HG03442 (cell line): ENCODE measurements around the gene ALK.
"Not testable (repeated sequence)": the region's sequence is repeated elsewhere in the genome, so short reads cannot be mapped to it uniquely, and the experiment has no call there.

Experiments used
- ATAC-seq: cut with Tn5 transposase; IDR thresholded peaks from one replicate; pipeline ENCODE4 v1.9.1; 2021; ENCODE audit warnings: mild to moderate bottlenecking, moderate library complexity; ENCODE audit not compliant: unreplicated experiment

ALK gene

DNA sequence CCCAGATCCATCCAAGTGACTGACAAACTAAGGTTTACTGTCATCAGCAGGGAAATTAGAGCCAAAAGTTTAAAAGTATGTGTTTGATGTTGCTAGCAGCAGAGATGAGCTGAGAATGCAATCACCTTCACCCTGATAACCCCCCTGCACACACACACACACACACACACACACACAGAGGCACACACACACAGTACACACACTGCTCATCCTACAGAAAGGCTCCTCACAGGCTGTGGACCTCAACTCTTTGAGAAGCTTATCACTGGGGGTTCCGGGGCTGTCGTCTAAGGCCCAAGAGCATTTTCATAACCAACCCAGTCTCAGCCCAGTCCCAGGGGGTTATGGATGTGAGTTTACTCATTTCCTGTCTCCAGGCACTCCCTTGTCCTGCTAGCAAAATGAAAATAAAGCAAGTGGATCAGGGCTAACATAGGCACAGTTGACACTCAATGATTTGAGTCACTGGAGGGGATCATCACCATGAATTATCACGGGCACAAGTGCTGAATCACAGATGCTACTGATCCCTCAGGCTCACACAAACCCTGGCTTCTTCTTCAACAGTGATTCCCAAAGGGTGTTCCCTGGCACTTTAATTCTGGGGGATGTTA lies 76.6 kb downstream of the ALK start:
- no peak for ATAC-seq

DNA sequence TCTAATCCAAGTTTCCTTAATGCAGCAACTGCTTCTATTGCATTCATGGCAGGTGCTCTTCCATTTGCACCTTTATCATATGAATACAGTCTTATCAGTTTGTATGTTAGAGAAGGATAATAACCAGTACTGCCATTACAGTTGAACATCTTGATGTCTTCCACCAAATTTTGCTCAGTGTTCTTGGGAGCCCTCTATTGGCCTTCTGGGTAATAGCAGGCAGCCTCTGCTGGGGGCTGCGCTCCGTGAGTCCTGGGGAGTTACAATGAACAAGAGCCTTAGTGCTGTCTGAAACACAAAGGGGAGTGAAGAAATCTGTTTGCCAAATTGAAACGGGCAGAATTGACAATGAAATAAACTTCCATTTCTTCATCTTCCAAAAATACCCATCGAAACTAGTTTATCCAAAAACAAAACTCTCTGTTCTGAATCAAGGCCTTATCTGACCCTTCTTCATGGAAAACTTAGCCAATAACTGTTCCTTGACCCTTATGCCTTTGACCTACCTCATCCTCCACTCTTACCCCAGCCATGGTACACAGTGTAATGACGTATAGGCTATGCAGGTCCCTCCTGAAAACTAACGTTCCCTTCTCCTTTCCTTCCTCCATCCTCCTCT lies 79.9 kb downstream of the ALK start:
- no peak for ATAC-seq

DNA sequence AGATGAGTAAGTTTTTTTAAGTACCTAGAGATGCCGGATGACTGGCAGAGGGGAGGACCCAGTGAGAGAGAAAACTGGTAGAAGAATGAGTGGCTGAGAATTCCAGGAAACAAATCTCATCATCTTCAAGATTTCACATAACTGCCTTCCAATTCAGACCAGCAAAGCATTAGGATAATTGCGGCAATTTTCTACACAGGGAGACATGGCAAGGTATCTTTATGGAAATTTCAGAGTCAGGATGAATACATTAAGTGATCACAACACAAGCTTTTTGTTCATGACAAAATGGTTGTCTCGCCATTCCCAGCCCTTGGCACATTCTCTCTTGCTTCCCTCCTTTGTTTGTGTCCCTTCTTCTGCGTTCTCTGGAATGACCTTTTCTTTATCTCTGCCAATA lies 82.1 kb downstream of the ALK start:
- no peak for ATAC-seq

DNA sequence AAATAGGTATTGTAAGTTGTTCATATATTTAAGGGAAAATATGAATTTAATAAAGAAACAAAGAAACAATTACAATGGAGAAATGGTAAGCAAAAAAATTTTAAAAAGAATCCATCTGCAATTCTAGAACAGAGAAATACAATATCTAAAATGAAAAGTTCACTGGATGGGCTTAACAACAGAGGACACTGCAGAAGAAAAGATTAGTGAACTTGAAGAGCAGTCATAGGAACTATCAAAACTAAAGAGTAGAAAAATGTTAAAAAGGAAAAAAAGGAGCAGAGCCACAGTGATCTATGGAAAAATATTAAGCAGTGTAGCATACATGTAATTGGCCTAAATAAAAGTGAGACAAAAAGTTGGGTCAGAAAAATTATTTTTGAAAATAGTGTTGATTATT lies 83.5 kb downstream of the ALK start:
- ATAC-seq, result no peak

DNA sequence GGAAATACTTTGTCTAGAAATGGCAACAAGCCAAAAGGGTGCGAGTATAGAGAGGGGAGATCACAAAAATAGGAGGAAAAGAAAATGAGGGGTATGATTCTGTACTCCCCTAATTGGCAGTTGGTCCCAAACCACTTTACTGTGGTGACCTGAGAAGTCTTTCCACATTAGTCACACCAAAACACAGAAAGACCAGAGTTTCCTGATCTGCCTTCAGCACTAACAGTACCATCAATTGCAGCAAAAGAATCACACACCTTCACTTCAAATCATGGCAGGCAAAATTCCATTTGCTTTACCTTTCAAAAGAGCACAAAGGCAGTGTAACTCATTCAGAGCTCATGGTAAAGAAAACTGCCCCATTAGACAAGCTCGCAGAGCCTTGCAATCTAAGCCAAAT lies 86.8 kb downstream of the ALK start:
- ATAC-seq, result no peak

DNA sequence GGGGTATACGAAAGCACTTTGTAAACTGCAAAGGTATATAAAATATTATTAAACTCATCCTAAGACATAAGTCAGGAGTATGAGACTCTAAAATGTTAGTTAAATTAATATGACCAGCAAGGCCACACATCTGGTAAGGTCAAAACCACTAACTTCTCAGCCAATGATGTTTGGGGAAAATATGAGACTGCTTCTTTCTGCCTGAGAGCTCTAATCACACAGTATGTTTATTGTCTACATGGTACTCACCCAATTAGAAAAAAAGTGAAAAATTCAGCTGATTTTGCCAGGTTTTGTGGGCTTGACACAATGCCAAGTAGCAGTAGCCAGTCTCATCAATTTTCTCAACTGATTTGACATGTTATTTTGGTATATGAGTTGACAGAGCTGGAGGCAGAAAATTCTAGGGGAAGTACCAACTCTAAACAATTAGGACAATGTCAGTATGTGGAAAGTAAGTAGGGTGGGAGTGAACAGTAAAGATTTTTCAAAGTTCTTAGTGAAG lies 87.3 kb downstream of the ALK start:
- ATAC-seq, result no peak

DNA sequence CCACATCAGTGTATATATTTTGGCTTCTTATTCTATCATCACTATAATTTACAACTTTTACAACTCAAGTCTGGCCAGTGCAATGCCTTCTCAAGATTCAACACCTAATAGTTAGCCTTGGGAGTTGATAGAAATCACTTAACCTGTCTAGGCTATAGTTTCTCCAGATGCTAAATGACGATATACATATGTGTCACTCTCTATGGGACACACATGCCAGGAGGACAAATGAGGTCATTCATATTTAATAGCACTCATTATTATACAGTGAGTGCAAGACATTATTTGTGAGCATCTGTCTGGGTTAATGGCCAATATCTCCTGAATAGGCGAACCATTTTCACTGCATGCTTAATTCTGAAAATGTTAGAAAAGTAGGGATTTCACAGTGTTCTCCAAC lies 89.8 kb downstream of the ALK start:
- no peak for ATAC-seq

DNA sequence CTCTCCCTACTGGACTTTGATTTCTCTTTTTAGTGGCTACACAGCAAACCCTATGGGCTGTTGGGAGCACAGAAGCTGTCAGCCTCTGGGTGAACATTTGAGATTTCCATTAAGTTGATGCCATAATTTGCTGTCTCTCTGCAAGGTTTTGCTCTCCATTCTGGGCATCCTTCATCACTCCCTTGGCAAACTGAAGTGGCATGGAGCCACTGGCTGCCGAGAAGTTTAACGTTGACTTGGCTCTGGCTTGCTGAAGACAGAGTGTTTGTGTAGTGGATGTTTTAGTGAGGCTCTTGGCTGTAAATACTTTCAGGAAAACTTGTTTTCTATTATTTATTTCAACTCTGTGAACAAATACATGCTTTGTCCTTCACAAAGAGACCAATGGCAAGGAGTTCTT lies 91.5 kb downstream of the ALK start:
- ATAC-seq, result no peak

DNA sequence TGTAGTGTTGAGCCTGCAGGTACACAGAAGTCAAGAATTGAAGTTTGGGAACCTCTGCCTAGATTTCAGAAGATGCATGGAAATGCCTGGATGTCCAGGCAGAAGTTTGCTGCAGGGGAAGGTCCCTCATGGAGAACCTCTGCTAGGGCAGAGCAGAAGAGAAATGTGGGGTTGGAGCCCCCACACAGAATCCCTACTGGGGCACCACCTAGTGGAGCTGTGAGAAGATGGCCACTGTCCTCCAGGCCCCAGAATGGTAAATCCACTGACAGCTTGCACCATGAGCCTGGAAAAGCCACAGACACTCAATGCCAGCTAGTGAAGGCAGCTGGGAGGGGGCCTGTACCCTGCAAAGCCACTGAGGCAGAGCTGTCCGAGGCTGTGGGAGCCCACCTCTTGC lies 97.2 kb downstream of the ALK start:
- not testable (repeated sequence) for ATAC-seq

DNA sequence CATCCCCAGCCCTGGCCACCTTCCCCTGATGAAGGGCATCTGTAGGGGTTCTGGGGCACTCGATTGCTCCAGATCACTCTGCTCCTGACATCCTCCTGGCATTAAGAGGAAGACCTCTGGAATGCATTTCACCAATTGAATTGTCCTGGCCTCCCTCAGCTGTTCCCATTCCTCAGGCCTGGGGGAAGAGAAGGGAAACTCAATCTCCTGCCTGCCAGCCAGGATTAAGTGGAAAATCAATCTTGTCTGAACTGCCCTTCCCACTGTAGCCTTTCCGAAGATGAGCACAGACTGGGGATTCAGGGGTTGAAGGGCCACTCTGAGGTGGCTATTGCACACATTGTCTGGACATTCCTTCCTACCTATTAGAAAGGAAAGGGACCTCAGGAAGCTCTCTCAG lies 99.8 kb downstream of the ALK start:
- no peak for ATAC-seq

DNA sequence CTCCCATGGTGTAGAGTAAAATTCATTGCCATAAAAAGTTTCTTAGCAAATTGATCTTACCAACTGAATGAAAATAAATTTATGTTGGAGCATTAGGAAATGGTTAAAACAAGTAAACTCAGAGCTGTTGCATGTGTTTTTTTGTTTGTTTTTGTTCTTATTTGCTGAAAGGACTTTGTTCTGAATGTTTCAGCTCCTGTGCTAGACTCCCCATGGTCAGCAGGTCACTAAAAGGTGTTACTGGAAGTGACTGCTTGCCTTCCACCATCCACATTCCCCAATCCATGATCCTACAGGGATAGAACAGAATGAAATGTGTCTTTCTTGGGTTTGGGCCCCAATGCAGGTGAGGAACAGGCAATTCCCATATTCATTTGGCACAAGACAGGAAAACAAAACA lies 101.8 kb downstream of the ALK start:
- ATAC-seq, result no peak

DNA sequence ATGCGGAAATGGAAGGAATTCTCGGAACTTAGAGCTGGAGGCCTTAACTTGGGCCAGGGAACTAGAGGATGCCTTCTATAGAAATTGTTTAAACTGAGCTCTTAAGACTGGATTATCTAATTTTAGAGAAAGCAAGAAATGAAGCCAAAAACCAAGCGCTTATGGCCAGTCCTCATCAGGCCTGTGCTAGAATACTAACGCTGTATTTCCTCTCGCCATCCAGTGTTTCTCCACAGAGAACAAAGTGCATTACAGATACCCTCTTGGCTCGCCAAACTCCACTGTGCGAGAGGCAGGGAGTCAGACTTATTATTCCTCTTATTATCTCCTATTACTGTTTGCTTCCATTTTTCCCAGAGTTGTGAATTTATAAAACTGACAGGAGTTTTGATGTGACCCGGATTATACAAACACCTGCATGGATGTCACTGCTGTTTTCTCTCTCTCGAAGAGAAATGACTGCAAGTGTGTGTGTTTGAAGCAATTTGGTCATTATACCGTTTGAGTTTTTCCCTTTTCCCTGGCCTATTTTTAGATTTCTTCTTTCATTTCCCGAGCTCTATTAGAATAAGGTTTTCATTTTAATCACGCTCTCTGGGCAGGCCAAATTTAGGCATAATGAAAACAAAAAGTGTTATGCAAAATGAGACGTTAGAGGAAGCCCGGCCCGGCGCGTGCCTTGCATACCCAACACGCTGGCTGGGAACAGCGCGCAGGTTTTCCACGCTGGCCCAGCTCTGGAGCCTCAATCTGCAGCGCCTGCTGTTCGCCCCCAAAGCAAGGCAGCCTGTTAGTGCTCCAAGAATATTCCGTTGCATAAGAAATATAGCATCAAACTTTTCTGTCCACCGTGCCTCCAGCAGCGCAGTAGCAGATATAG lies 103.3 kb downstream of the ALK start:
- no peak for ATAC-seq

DNA sequence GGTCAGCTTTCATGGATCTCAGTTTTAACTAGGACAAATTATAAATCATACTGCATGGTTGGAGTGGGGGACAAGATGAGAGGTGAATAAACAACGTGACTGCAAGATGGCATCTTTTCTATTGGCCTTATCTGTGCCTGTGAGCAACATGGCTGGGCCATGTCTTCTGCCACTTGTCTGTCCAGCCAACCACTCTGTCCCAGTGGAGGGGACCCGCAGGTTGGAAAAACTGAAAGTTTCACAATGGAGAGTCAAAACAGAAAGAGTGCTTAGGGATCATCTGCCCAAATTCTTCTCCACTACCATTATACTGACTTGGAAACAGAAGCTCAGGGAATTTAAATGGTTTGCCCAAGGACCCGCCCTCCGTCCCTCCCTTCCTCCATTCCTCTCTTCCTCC lies 104.1 kb downstream of the ALK start:
- no peak for ATAC-seq

DNA sequence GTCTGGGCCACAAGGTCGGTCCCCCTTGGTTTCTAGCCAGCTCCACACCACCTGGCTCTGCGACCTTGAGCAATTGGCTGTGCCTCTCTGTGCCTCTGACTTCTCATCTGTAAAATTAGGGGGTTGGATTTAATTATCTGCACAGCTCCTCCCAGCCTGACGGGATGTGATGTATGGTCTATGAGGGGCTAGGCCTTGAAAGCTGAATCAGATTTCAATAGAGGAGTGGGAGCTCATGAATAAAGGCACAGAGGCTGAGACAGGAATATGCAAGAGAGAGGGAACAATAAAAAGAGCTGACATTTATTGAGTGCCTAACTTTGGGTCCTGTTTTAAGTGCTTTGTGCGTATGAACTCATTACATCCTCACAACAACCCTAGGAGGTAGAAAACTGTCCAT lies 104.7 kb downstream of the ALK start:
- ATAC-seq, result no peak

DNA sequence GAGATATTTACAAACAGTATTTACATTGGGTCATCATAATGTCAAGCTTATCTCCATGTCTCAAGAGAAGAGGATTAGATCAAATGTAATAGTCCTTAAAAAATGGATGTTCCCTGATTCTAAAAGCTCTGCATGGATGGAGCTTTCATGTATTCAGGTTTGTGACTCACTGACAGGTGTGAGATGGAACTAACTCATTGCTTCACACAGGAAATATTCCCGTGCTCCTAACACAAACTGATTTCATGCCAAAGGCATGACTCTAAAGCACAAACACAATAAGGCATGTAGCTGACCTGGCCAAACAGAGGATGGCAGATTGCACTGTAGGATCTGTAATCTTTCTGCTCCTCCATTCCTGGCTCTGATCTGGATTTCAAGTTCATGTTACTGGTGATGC lies 110.0 kb downstream of the ALK start:
- no peak for ATAC-seq

DNA sequence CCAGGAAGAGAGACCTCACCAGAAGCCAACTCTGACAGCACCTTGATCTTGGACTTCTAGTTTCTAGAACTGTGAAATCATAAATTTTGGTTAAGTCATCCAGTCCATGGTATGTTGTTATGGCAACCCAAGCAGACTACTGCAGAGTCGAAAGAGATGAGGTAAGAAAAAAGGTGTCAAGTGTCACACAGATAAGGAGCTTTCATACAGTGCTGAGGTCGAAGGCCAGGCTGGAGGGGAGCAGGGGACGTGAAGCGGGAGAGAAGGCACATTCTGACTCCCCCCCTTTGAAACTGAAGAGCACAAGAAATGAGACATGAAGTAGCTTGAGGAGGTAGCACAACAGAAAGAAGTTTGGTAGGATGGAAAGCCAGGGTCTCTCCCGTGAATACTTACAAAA lies 110.4 kb downstream of the ALK start:
- no peak for ATAC-seq

DNA sequence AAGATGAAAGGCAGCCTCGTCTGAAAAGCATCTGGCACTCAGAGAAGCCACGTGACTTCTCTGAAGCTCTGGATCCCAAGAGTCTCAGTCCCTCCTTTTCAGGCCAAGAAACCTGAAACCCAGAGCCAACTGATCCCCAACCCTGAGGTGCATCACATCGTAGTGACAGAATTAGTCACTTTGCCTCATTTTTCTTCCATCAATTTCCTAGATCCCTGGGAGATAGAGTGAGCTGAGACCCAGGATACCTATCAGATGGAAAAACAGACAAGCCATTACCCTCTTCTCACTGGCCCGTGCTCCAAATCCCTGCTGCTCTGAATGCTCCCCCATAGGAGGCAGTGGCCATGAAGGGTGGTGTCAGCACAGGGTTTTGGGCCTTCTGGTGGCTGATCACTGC lies 113.1 kb downstream of the ALK start:
- no peak for ATAC-seq

DNA sequence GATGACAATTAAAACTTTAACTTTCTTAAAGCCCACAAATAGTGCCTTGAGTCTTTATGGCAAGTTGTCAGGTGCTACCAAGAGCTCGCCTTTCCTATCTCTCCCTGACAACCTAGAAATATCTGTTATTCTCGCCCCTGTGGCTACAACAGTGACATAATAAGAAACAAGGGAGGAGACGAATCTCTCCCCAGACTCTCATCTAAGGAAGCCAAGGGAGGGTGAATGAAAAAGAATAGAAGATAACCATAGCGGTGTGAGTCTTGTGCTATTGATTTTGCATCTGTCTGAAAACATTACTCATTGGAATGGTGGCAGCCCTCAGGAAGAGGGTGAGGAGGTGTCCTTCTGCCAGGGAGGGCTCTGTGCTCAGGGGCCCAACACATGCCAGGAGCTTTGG lies 114.3 kb downstream of the ALK start:
- no peak for ATAC-seq

DNA sequence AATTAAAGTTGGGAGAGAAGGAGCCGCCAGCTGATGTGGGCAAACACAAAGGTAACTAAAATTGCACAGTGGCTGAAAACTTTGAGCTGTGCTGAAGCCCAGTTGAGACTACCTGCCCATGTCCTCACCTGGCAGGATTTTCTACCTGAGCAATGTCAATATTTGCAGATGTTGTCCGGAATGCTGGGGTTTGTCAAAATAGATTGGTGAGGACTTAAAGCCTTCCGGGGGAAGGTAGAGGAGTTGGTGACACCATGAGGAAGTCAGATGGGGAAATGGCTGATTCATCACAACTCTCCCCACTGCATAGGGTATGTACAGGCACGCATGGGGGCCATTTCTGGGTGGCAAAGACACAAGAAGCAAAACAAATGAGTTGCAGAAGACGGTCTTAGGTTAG lies 114.9 kb downstream of the ALK start:
- ATAC-seq, result no peak

DNA sequence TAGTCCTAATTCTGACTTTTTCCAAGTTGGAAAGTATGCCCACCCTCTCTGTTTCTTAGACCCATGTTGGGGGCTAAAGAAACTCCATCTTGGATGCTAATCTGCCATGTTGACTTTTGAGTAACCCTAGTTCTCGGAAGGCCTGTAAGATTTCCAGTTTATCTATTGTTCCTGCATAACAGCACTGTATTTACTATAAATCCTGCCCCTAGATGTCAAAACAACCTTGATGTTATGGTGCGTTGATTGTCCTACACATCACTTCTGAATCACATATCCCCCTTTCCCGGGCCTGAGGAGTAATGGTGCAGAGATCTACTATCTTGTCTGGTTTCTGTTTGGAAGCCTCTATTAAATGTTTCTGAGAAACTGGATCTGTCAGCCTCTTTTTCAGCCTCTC lies 116.7 kb downstream of the ALK start:
- ATAC-seq, result no peak

DNA sequence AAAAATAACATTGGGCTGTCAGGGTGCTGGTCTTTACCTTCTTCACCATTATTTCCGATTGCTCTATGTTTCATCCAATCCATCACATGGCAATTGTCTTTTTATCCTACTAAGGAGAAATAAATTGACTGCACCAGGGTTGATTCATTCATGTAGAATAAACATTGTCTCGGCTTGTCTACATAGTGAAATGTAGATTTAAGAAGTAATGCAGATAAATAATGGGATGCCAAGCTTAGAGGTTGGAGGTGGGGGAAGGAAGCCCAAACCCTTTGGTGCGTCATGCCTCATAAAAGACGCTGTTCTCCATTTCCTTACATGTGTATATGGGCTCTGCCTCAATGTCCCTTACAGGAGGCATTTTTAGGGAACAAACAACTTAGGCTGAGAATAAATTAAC lies 117.8 kb downstream of the ALK start:
- ATAC-seq, result no peak

DNA sequence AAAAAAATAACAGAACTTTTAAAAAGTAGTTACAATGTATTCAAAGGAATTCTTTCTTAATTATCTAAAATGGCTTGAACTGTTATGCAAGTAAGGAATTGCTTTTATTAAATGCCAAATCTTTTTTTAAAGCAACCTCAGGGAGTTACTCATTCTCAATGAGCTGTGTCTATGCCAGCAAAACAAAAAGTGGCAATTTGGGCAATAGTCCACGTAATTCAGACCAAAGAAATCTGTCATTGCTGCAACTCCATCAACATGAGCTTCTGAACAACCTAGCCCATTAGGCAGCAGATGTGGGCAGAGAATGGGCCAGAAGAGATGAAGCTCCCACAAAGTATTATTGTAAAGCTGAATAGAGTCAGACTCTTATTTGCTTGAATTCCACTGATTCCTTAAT lies 118.4 kb downstream of the ALK start:
- no peak for ATAC-seq
